A673 (cell line): ENCODE results near the gene TM7SF3.

Experiments used
- CTCF ChIP-seq: fragments of 300-800, 200-600 bp; sonication (generic); conservative IDR thresholded peaks from 2 replicates; pipeline ENCODE4 v1.5.1; 2017; ENCODE audit warnings: low read depth, mild to moderate bottlenecking, antibody characterized with exemption, low read length, moderate library complexity, mixed read lengths
- EZH2 ChIP-seq: fragments of 200-600 bp; sonication (generic); IDR thresholded peaks from 2 replicates; pipeline ENCODE4 v1.6.1; 2017; ENCODE audit warnings: borderline replicate concordance, low read depth, mild to moderate bottlenecking, mixed read lengths, antibody characterized with exemption, low read length; ENCODE audit not compliant: poor library complexity, severe bottlenecking

- TF ChIP-seq CTCF: no peak
- no peak for TF ChIP-seq EZH2
Observed at GRCh38 chr12:26953447-26953846, 60.7 kb downstream of the TM7SF3 start.
